SU-DHL-6 (cell line): ENCODE results near the gene ELMO1.

Source experiments
- H2AFZ ChIP-seq: fragments of 200-600 bp; sonication (generic); 2 replicates; pipeline ENCODE4 v1.6.1; 2014; ENCODE audit warnings: low read depth, mild to moderate bottlenecking, moderate library complexity, mixed read lengths, antibody characterized with exemption, low read length; ENCODE audit not compliant: severe bottlenecking
- H3F3A ChIP-seq: fragments of 200-600 bp; shearing (Covaris generic); 2 replicates; pipeline ENCODE4 v1.6.0; 2016; ENCODE audit warnings: antibody characterized with exemption, mild to moderate bottlenecking; ENCODE audit not compliant: insufficient read depth
- H3K27ac ChIP-seq: fragments of 200-600 bp; sonication (generic); 2 replicates; pipeline ENCODE4 v1.5.1; 2016; ENCODE audit warnings: low read depth, mild to moderate bottlenecking, low read length, moderate library complexity, mixed read lengths
- H3K27me3 ChIP-seq: fragments of 200-600 bp; sonication (generic), shearing (Covaris generic); 2 replicates; pipeline ENCODE4 v1.6.0; 2014; ENCODE audit warnings: mild to moderate bottlenecking, low read length
- H3K36me3 ChIP-seq: fragments of 200-600 bp; sonication (generic); 2 replicates; pipeline ENCODE4 v1.6.1; 2014; ENCODE audit warnings: mild to moderate bottlenecking, low read length, mixed read lengths
- H3K4me2 ChIP-seq: fragments of 300-600, 200-600 bp; shearing (Covaris generic), sonication (generic); 2 replicates; pipeline ENCODE4 v1.6.0; 2014; ENCODE audit warnings: low read length, low read depth, mild to moderate bottlenecking; ENCODE audit not compliant: poor library complexity, severe bottlenecking
- H3K4me3 ChIP-seq: fragments of 200-600 bp; sonication (generic); 2 replicates; pipeline ENCODE4 v1.5.1; 2014; ENCODE audit warnings: antibody characterized with exemption, low read length, mild to moderate bottlenecking, mixed read lengths; ENCODE audit not compliant: insufficient read depth, poor library complexity, severe bottlenecking
- H3K79me2 ChIP-seq: fragments of 200-600 bp; sonication (generic); 2 replicates; pipeline ENCODE4 v1.6.1; 2014; ENCODE audit warnings: mild to moderate bottlenecking, low read length, moderate library complexity; ENCODE audit not compliant: insufficient read depth
- H3K9ac ChIP-seq: fragments of 200-600 bp; sonication (generic); 2 replicates; pipeline ENCODE4 v1.7.0; 2014; ENCODE audit warnings: mild to moderate bottlenecking, low read length
- H3K9me2 ChIP-seq: fragments of 200-600 bp; sonication (generic); replicated peaks from 2 replicates; pipeline ENCODE4 v1.6.1; 2014; ENCODE audit warnings: low read length; ENCODE audit not compliant: insufficient read depth
- H3K9me3 ChIP-seq: fragments of 200-600 bp; sonication (generic); 2 replicates; pipeline ENCODE4 v1.6.1; 2014; ENCODE audit warnings: low read length, mixed read lengths; ENCODE audit not compliant: insufficient read depth
- H4K20me1 ChIP-seq: fragments of 200-600 bp; sonication (generic); 2 replicates; pipeline ENCODE4 v1.6.1; 2014; ENCODE audit warnings: low read depth, mild to moderate bottlenecking, antibody characterized with exemption, low read length, moderate library complexity, mixed read lengths
- CTCF ChIP-seq: fragments of 200-600 bp; sonication (generic); IDR thresholded peaks from one replicate; pipeline ENCODE4 v1.5.1; 2017; ENCODE audit warnings: antibody characterized with exemption, mild to moderate bottlenecking, low read length, moderate library complexity; ENCODE audit not compliant: insufficient read depth, poor library complexity, severe bottlenecking
- EZH2phosphoT487 ChIP-seq: fragments of 200-600 bp; sonication (generic), shearing (Covaris generic); conservative IDR thresholded peaks from 2 replicates; pipeline ENCODE4 v1.6.1; 2018; ENCODE audit warnings: mild to moderate bottlenecking, antibody characterized with exemption, low read length, moderate library complexity, mixed read lengths

Gene ELMO1

DNA sequence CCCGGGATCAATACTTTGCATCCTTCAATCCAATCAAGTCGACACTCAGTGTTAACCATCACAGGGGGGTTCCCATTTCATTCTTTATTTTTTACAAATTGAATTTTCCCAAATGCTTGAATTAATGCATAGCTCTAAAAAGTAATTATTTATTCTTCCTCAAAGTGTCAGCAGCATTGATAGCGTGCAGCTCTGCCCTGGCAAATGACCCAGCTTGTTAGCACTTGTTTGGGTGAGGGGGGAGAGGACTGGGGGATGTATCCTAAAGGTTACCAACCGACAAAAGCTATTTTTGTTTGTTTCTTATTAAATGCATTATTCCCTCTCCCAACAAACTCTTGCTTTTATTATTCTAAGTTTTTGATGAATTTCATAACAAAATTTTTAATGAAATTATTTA, 27.0 kb upstream of the ELMO1 start:
- Histone ChIP-seq H3K27me3 (0 out of 2 replicates have a peak, but pooled peaks cover 2% of the 10 kb centered on the region), H3K4me3 (no peak overlapping the region), H4K20me1 (no peaks in the 10 kb centered on the region), H3K79me2 (no peaks in the 10 kb centered on the region), H3K9me3 (no peaks in the 10 kb centered on the region), H2AFZ (no peak overlapping the region), H3K4me2 (no peak overlapping the region), H3F3A (no peaks in the 10 kb centered on the region), H3K9ac (no peak overlapping the region), H3K36me3 (no peaks in the 10 kb centered on the region), H3K9me2 (no peaks in the 10 kb centered on the region), H3K27ac (no peak overlapping the region)
- TF ChIP-seq EZH2phosphoT487 (no peak), CTCF (no peak)

GRCh38 chr7:37471619-37472018, 23.0 kb upstream of the ELMO1 start:
- Histone ChIP-seq H3K4me3 (no peak overlapping the region), H3K9me3 (no peaks in the 10 kb centered on the region; the same call in 1 of the 2 replicates), H2AFZ (no peak overlapping the region), H3F3A (no peaks in the 10 kb centered on the region), H3K27ac (no peak overlapping the region), H3K9me2 (no peaks in the 10 kb centered on the region), H4K20me1 (no peaks in the 10 kb centered on the region), H3K79me2 (no peaks in the 10 kb centered on the region), H3K9ac (no peak overlapping the region), H3K27me3 (0 out of 2 replicates have a peak, but pooled peaks cover 2% of the 10 kb centered on the region), H3K4me2 (no peak overlapping the region), H3K36me3 (no peaks in the 10 kb centered on the region)
- TF ChIP-seq CTCF (no peak), EZH2phosphoT487 (no peak)

- H3K27me3 ChIP-seq = no peaks in the 10 kb centered on the region
- H3K36me3 ChIP-seq = no peaks in the 10 kb centered on the region
- no peak overlapping the region for H3K9ac ChIP-seq
- no peak overlapping the region for H3K4me3 ChIP-seq
- no peaks in the 10 kb centered on the region for H3K9me2 ChIP-seq
- TF ChIP-seq EZH2phosphoT487 = no peak
- TF ChIP-seq CTCF = no peak
- no peak overlapping the region for H3K4me2 ChIP-seq
- no peaks in the 10 kb centered on the region; the same call in 1 of the 2 replicates for H3K9me3 ChIP-seq
- no peaks in the 10 kb centered on the region for H4K20me1 ChIP-seq
- H3K27ac ChIP-seq = no peak overlapping the region
- no peaks in the 10 kb centered on the region for H3F3A ChIP-seq
- no peaks in the 10 kb centered on the region for H3K79me2 ChIP-seq
- no peak overlapping the region for H2AFZ ChIP-seq
These were observed 18.3 kb upstream of the ELMO1 start for GRCh38 chr7:37467002-37467401.
